ENCODE measurements around the gene OSBPL5.
"Not testable (repeated sequence)": the region's sequence is repeated elsewhere in the genome, so short reads cannot be mapped to it uniquely, and the experiment has no call there.

OSBPL5 gene

GRCh38 chr11:3120071-3120792 lies 44.9 kb downstream of the OSBPL5 start:
- DNase-seq (ENCODE audit: low spot score) = no peak

GRCh38 chr11:3119141-3119821 lies 45.8 kb downstream of the OSBPL5 start:
- DNase-seq (ENCODE audit: low spot score) = peak; percentile 53

- no peak for DNase-seq (ENCODE audit: low spot score)
These were observed 49.8 kb downstream of the OSBPL5 start for GRCh38 chr11:3115321-3115720.

GRCh38 chr11:3113661-3114060 lies 51.4 kb downstream of the OSBPL5 start:
- not testable (repeated sequence) for DNase-seq (ENCODE audit: low spot score)

DNA sequence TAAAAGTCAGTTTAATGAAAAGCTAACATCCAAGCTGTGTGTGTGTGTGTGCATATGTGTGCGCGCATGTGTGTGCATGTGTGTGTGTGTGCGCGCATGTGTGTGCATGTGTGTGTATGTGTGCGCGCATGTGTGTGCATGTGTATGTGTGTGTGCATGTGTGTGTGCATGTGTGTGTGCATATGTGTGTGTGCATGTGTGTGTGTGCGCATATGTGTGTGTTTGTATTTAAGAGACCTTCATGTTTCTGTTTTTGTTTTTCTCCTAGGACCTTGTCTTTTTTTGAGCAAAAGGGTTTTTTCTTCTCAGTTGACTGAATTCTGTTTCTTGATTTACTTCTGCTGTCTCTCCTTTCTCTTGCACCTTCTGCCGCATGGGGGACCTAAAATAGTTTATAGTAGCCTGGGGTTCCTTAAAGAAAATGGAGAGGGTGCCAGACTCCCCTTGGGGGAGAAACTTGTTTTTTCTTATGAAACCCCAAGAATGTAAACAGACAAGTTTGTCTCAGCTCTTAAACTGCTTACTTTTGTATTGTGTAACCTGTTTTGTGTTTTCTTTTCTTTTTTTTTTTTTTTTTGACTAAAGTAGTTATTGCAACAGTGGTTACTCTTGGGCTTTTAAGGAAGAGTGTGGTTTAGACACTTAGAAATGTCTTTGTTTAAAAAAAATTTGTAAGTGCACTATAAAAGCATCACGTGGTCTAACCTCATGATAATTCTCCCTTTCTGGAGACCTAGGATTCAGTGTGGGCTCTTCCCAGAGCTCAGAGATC lies 53.0 kb downstream of the OSBPL5 start:
- no peak for DNase-seq (ENCODE audit: low spot score)

- DNase-seq (ENCODE audit: low spot score) = no peak
These were observed 53.6 kb downstream of the OSBPL5 start for GRCh38 chr11:3111466-3111865.

GRCh38 chr11:3109921-3110706 lies 55.0 kb downstream of the OSBPL5 start:
- DNase-seq (ENCODE audit: low spot score) = no peak

GRCh38 chr11:3109434-3109833 lies 55.7 kb downstream of the OSBPL5 start:
- DNase-seq (ENCODE audit: low spot score) = no peak

DNA sequence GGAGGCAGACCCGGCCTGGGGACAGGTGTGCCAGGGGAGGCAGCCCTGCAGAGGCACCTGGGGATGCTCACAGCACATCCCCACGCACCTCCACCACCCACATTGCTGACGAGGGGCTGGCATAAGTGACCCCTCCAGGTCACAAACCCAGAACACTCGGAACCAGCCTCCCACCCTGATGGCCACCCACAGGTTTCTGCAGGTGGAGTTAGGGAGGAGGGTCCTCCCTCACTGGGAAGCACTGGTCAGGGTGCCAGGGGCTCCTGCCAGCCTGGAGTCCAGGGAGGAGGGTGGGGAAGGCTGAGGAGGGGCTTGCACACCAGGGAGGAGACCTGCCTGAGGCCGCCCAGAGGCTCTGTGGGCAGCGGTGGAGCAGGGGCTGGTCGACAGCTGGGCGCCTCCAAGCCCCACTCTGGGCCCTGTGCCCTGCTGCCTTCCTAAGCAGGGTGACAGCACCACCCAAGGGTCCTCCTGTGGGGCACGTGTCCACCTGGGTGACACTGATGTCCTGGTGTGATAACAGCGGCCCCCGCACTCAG lies 56.9 kb downstream of the OSBPL5 start:
- peak; percentile 53 for DNase-seq (ENCODE audit: low spot score)

DNA sequence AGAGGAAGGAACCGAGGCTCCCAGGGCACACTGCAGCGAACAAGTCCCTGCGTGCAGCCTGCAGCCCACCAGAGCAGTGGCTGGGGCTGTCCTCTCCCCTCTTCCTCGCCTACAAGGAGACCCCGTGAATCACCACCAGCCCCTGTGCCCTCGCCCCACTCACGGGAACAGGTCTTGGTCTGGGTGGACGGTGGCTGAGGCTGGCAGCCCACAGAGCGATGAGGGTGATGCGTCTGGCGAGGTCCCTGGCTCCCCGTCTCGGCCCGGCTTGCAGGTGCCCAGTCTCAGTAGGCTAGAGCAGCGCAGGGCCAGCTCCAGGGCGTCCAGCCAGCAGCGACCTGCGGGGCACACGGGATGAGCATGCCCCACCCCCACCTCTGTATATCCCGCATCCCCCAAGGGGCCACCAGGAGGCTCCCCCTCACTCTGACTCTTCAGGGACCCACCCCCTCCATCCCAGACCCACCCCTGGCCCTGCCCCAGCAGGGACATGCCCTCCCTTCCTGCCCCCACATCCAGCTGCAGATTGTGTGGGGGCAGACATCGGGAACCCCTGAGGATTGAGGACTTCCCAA lies 57.4 kb downstream of the OSBPL5 start:
- DNase-seq (ENCODE audit: low spot score) = peak; percentile 57

GRCh38 chr11:3106736-3107524 lies 58.2 kb downstream of the OSBPL5 start:
- peak; percentile 63 for DNase-seq (ENCODE audit: low spot score)

DNA sequence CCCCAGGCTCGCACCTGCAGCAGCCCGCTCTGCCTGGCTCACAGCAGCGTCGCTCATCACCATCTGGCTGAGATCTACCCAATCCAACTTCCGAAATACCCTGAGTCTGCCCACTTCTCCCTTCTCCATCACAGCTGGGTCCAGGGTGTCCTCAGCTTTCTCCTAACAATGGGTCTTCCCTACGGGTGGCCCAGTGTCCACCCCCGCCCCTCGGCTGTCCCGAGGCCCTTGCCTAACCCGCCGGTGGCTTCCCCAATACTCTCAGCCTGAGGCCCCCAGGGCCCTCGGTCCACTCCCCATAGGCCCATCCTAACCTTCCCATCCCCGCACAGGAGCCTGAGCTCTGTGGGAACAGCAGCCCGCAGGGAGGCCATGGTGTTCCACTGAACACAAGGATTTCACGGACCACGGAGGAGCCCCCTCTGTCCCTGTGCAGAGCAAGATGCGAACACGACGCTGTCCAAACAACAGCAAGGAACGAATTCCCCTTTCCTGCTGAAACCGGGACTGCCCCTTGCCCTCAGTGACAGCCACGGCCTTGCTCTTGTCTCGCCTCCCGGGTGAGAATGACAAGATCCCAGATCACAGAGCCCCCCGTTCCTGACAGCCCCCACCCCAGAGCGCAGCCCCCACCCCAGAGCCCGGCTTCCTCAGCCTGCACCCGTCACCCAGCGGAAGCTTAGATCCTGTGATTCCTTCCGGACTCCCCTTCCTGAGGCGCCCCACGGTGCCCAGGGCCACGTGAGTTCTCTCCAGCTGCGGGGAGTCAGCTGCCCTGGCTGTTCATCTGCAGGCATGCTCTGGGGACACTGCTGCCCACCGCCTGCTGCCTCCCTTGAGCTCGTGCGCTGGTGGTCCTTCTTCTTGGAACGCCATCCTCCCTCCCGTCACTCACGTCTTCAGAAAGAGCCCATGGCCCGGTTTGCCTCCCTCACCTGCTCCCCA lies 59.0 kb downstream of the OSBPL5 start:
- no peak for DNase-seq (ENCODE audit: low spot score)

DNA sequence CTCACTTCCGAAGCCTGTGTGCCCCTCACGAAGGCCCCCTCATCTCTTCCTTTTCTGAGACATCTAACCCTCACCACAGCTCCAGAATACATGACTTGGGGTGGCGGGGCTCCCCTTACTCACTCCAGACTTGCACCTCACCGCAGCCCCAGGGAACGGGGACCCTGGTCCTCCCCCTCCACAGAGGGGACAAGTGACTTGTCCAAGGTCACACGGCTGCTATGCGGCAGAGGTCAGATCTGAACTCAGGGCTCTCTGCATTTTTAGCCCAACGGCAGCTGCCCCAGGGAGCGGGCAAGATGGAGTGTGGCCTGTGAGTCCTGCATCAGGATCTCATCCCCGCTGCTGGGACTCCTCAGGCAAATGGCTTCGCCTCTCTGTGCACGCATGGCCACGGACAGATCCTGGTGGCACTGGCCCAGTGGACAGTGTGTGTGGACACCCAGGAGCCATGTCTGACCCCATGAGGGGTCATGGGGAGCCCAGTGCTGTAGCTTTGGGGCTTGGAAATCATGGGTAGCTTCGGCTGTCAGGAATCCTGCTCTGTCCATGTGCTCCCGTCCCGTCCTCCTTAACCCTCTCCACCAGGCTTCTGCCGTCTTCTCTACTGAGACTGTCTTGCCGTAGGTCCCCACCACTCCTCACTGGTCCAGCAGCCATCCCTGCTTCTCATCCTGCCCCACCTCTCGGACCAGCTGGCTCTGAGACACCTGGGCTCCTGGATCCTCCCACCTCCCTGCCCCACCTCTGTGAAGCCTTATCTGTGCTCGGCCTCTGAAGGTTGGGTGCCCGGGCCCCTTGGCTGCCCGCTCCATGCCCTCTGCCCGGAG lies 59.9 kb downstream of the OSBPL5 start:
- DNase-seq (ENCODE audit: low spot score) = peak; percentile 63

DNA sequence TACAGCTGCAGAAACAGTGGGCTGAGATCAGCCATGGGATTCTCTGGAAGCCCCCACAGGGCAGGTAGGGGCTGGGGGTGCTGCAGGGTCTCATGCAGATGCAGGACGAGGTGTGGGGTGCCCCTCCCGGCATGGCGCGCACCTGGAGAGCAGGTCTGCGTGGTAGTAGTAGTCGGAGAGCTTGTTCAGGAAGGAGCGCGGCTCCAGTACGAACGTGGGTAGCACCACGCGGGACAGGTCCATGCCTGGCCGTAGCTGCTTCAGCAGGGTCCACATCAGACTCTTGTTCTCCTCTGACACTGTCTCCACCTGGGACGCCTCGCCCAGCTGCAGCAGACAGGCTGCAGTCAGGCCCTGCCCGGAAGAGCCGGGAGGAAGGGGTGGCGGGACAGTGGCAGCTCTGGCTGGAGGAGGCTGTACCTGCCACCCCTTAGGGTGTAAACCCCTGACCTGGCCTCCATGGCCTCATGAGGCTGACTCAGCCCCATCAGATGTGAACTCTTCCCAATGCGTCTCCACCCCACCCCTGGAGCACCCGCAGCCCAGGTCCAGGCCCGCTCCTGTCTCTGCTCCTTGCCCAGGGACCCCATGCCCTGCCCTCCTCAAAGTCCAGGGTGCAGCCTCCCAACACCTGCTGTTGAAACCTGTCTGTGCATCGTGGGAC lies 60.9 kb downstream of the OSBPL5 start:
- DNase-seq (ENCODE audit: low spot score) = no peak

DNA sequence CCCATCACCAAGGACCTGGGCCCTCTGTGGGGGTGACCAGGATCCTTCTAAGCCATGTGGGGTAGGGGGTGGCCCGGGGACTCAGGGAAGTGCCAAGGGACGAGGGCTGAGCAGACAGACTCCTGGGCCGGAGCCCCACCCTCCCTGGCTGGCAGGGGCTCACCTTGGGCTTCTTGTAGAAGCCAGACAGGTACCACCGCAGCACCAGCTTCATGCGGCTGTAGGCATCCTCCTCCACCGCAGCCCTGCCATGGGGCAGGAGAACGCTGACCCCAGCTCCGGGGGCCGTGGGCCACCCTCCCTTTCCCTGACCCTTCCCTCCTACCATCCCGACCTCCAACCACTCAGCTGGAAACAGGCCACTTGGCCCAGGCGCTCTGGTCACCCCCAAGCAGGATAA lies 62.0 kb downstream of the OSBPL5 start:
- no peak for DNase-seq (ENCODE audit: low spot score)

DNA sequence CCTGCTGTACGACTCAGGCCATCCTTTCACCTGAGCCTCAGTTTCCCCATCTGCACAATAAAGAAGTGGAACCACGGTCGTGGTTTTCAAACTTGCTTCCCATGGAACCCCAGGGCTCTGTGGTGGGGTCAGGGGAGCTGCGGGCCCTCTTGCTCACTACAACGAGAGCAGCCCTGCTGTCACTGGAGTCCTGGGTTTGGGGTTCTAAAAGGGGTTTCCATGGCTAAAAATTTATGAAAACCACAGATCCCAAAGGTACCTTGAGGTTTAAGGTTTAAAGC lies 62.5 kb downstream of the OSBPL5 start:
- no peak for DNase-seq (ENCODE audit: low spot score)

- no peak for DNase-seq (ENCODE audit: low spot score)
These were observed 63.0 kb downstream of the OSBPL5 start for GRCh38 chr11:3101921-3102640.

- DNase-seq (ENCODE audit: low spot score) = no peak
These were observed 65.9 kb downstream of the OSBPL5 start for GRCh38 chr11:3099178-3099577.
